ENCODE results near the gene SLC22A1.

DNA sequence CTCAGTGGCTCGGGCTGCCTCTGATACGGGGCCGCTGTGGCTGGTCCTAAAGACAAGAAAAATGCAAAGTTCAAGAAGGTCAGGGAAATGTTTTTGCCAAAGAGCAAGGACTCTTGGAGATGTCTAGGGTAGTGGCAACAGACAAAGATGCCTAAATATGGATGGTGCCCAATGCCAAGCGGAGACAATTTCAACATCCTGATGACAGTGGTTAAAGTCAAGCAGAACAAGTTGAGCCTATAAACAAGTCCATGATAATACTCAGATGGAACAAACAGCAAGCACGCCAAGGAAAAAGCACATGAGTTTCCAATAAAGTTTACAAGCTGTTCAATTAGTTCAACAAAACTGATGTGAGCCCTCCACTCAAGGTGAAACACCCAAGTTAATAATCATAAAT lies 51.1 kb downstream of the SLC22A1 start:
- TF ChIP-seq, protein P1, sequence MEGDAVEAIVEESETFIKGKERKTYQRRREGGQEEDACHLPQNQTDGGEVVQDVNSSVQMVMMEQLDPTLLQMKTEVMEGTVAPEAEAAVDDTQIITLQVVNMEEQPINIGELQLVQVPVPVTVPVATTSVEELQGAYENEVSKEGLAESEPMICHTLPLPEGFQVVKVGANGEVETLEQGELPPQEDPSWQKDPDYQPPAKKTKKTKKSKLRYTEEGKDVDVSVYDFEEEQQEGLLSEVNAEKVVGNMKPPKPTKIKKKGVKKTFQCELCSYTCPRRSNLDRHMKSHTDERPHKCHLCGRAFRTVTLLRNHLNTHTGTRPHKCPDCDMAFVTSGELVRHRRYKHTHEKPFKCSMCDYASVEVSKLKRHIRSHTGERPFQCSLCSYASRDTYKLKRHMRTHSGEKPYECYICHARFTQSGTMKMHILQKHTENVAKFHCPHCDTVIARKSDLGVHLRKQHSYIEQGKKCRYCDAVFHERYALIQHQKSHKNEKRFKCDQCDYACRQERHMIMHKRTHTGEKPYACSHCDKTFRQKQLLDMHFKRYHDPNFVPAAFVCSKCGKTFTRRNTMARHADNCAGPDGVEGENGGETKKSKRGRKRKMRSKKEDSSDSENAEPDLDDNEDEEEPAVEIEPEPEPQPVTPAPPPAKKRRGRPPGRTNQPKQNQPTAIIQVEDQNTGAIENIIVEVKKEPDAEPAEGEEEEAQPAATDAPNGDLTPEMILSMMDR (IDR thresholded peaks at IDR 0.05) = no peak
- TF ChIP-seq, protein P2, sequence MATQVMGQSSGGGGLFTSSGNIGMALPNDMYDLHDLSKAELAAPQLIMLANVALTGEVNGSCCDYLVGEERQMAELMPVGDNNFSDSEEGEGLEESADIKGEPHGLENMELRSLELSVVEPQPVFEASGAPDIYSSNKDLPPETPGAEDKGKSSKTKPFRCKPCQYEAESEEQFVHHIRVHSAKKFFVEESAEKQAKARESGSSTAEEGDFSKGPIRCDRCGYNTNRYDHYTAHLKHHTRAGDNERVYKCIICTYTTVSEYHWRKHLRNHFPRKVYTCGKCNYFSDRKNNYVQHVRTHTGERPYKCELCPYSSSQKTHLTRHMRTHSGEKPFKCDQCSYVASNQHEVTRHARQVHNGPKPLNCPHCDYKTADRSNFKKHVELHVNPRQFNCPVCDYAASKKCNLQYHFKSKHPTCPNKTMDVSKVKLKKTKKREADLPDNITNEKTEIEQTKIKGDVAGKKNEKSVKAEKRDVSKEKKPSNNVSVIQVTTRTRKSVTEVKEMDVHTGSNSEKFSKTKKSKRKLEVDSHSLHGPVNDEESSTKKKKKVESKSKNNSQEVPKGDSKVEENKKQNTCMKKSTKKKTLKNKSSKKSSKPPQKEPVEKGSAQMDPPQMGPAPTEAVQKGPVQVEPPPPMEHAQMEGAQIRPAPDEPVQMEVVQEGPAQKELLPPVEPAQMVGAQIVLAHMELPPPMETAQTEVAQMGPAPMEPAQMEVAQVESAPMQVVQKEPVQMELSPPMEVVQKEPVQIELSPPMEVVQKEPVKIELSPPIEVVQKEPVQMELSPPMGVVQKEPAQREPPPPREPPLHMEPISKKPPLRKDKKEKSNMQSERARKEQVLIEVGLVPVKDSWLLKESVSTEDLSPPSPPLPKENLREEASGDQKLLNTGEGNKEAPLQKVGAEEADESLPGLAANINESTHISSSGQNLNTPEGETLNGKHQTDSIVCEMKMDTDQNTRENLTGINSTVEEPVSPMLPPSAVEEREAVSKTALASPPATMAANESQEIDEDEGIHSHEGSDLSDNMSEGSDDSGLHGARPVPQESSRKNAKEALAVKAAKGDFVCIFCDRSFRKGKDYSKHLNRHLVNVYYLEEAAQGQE (IDR thresholded peaks at IDR 0.05) = no peak
- TF ChIP-seq SREBF2 (IDR thresholded peaks at IDR 0.05) (no peak), JUNB (IDR thresholded peaks at IDR 0.05) (no peak), EP300 (IDR thresholded peaks at IDR 0.05) (no peak), POLR2A (IDR thresholded peaks at IDR 0.05; ENCODE audit: low read length) (no peak), MAZ (IDR thresholded peaks at IDR 0.05; ENCODE audit: borderline replicate concordance, low read depth, low read length) (no peak), NPAS2 (CRISPR knock-in tag; IDR thresholded peaks at IDR 0.05; ENCODE audit: borderline replicate concordance) (no peak), ZSCAN20 (CRISPR knock-in tag; IDR thresholded peaks at IDR 0.05) (no peak), RFX5 (IDR thresholded peaks at IDR 0.05) (no peak)
- TF ChIP-seq, protein P3, sequence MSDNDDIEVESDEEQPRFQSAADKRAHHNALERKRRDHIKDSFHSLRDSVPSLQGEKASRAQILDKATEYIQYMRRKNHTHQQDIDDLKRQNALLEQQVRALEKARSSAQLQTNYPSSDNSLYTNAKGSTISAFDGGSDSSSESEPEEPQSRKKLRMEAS (IDR thresholded peaks at IDR 0.05) = no peak

Measured in A549 (cell line).